H9 (cell line): ENCODE measurements around the gene BRCA1. TPM values are rescaled to one million over a fixed set of nuclear protein-coding genes. Genes with fewer than 3 reads are reported as not detected.

Experiments used
- DNase-seq: peaks from one replicate; pipeline ENCODE4 v3.0.0-alpha.2; 2017
- H2AFZ ChIP-seq: one replicate; pipeline ENCODE4 v1.6.1; 2013; ENCODE audit warnings: mild to moderate bottlenecking, low read length, control low read depth, moderate library complexity
- H2AK5ac ChIP-seq: 2 replicates; pipeline ENCODE4 v1.6.1; 2013; ENCODE audit warnings: low read length, control low read depth, mixed read lengths; ENCODE audit not compliant: insufficient read length
- H2BK120ac ChIP-seq: one replicate; pipeline ENCODE4 v1.6.1; 2013; ENCODE audit warnings: low read depth, mild to moderate bottlenecking, low read length, control low read depth, inconsistent platforms; ENCODE audit not compliant: poor library complexity, severe bottlenecking
- H2BK12ac ChIP-seq: 2 replicates; pipeline ENCODE4 v1.6.1; 2013; ENCODE audit warnings: low read length, control low read depth, mixed read lengths, low read depth; ENCODE audit not compliant: insufficient read length
- H2BK15ac ChIP-seq: 2 replicates; pipeline ENCODE4 v1.6.1; 2013; ENCODE audit warnings: low read depth, low read length, control low read depth
- H2BK20ac ChIP-seq: one replicate; pipeline ENCODE4 v1.6.1; 2013; ENCODE audit warnings: low read depth, mild to moderate bottlenecking, low read length, control low read depth, inconsistent platforms; ENCODE audit not compliant: poor library complexity, severe bottlenecking
- H2BK5ac ChIP-seq: 2 replicates; pipeline ENCODE4 v1.6.1; 2013; ENCODE audit warnings: low read length, control low read depth, mixed read lengths; ENCODE audit not compliant: insufficient read length
- H3K14ac ChIP-seq: 2 replicates; pipeline ENCODE4 v1.6.1; 2013; ENCODE audit warnings: low read length, control low read depth; ENCODE audit not compliant: insufficient read depth
- H3K18ac ChIP-seq: 2 replicates; pipeline ENCODE4 v1.6.1; 2013; ENCODE audit warnings: low read depth, mild to moderate bottlenecking, mixed read lengths, low read length, control low read depth; ENCODE audit not compliant: insufficient read length
- H3K23ac ChIP-seq: 2 replicates; pipeline ENCODE4 v1.6.1; 2013; ENCODE audit warnings: low read length, control low read depth, mixed read lengths, low read depth; ENCODE audit not compliant: insufficient read length
- H3K23me2 ChIP-seq: 2 replicates; pipeline ENCODE4 v1.6.1; 2013; ENCODE audit warnings: low read depth, mild to moderate bottlenecking, mixed read lengths, low read length, control low read depth; ENCODE audit not compliant: insufficient read length, poor library complexity, severe bottlenecking
- H3K27ac ChIP-seq: 2 replicates; pipeline ENCODE4 v1.5.1; 2013; ENCODE audit warnings: low read length, control low read depth, mixed read lengths, low read depth; ENCODE audit not compliant: insufficient read length
- H3K27me3 ChIP-seq: 2 replicates; pipeline ENCODE4 v1.6.1; 2013; ENCODE audit warnings: low read length, control low read depth, inconsistent platforms; ENCODE audit not compliant: insufficient read depth
- H3K4ac ChIP-seq: 2 replicates; pipeline ENCODE4 v1.6.1; 2013; ENCODE audit warnings: low read depth, mild to moderate bottlenecking, control low read depth, inconsistent platforms, low read length, moderate library complexity
- H3K4me1 ChIP-seq: 2 replicates; pipeline ENCODE4 v1.6.1; 2013; ENCODE audit warnings: low read length, control low read depth, inconsistent platforms; ENCODE audit not compliant: insufficient read depth
- H3K4me2 ChIP-seq: 2 replicates; pipeline ENCODE4 v1.6.1; 2013; ENCODE audit warnings: low read length, control low read depth, mixed read lengths; ENCODE audit not compliant: insufficient read length, insufficient read depth
- H3K56ac ChIP-seq: 2 replicates; pipeline ENCODE4 v1.6.1; 2013; ENCODE audit warnings: low read depth, mild to moderate bottlenecking, mixed read lengths, low read length, control low read depth; ENCODE audit not compliant: insufficient read length
- H3K79me1 ChIP-seq: 2 replicates; pipeline ENCODE4 v1.6.1; 2013; ENCODE audit warnings: low read depth, mild to moderate bottlenecking, moderate library complexity, low read length, control low read depth, inconsistent platforms; ENCODE audit not compliant: insufficient read depth, poor library complexity, severe bottlenecking
- H3K79me2 ChIP-seq: 2 replicates; pipeline ENCODE4 v1.6.1; 2013; ENCODE audit warnings: low read length, control low read depth, inconsistent platforms; ENCODE audit not compliant: insufficient read depth
- H3K9ac ChIP-seq: 2 replicates; pipeline ENCODE4 v1.6.1; 2013; ENCODE audit warnings: low read length, control low read depth, mixed read lengths; ENCODE audit not compliant: insufficient read length; ENCODE audit errors: extremely low read depth
- H3K9me3 ChIP-seq: one replicate; pipeline ENCODE4 v1.6.1; 2013; ENCODE audit warnings: low read depth, low read length, inconsistent platforms; ENCODE audit not compliant: control insufficient read depth
- H3T11ph ChIP-seq: one replicate; pipeline ENCODE4 v1.6.1; 2013; ENCODE audit warnings: mild to moderate bottlenecking, low read length, control low read depth, inconsistent platforms
- H4K20me1 ChIP-seq: one replicate; pipeline ENCODE4 v1.6.1; 2013; ENCODE audit not compliant: control insufficient read depth, insufficient read length, insufficient read depth
- H4K5ac ChIP-seq: 2 replicates; pipeline ENCODE4 v1.6.1; 2013; ENCODE audit warnings: low read depth, mild to moderate bottlenecking, mixed read lengths, low read length, control low read depth; ENCODE audit not compliant: insufficient read length
- H4K8ac ChIP-seq: replicated peaks from 2 replicates; pipeline ENCODE4 v1.6.1; 2013; ENCODE audit warnings: low read length, control low read depth, mixed read lengths, low read depth; ENCODE audit not compliant: insufficient read length
- H4K91ac ChIP-seq: 2 replicates; pipeline ENCODE4 v1.6.1; 2013; ENCODE audit warnings: low read depth, mild to moderate bottlenecking, moderate library complexity, mixed read lengths, low read length, control low read depth; ENCODE audit not compliant: insufficient read length
- H3K27ac Mint-ChIP-seq, 3 experiments: 2 replicates in 2 of 3; 3 replicates in 1 of 3; pipeline ENCODE4 v1.8.0; 2020 to 2021; ENCODE audit warnings: mixed read lengths in 3 of 3, mild to moderate bottlenecking in 1 of 3, moderate library complexity in 1 of 3
- H3K27me3 Mint-ChIP-seq: 2 replicates; pipeline ENCODE4 v1.8.0; 2021; ENCODE audit warnings: low read depth, mild to moderate bottlenecking, moderate library complexity, mixed read lengths
- H3K36me3 Mint-ChIP-seq, 3 experiments: 2 replicates in 2 of 3; 3 replicates in 1 of 3; pipeline ENCODE4 v1.8.0; 2020 to 2021; ENCODE audit warnings: low read depth in 3 of 3, mixed read lengths in 3 of 3; ENCODE audit not compliant: insufficient read depth in 1 of 3
- H3K4me1 Mint-ChIP-seq, 2 experiments: 2 replicates each; pipeline ENCODE4 v1.8.0; 2020; ENCODE audit warnings: mixed read lengths in 2 of 2
- H3K4me3 Mint-ChIP-seq, 2 experiments: 2 replicates in 1 of 2; 3 replicates in 1 of 2; pipeline ENCODE4 v1.8.0; 2020 to 2021; ENCODE audit warnings: mild to moderate bottlenecking in 2 of 2, mixed read lengths in 2 of 2, moderate library complexity in 1 of 2
- H3K9me3 Mint-ChIP-seq, 2 experiments: 2 replicates in 1 of 2; 3 replicates in 1 of 2; pipeline ENCODE4 v1.8.0; 2020; ENCODE audit warnings: mild to moderate bottlenecking in 2 of 2, mixed read lengths in 2 of 2, moderate library complexity in 1 of 2
- WGBS: extraction: QIAGEN DNeasy Blood & Tissue Kit; methylation state at CpG from one replicate; pipeline ENCODE4 v1.1.7; 2013; ENCODE audit warnings: missing lambda C conversion rate, low lambda C conversion rate, mixed read lengths; ENCODE audit not compliant: insufficient read length; ENCODE audit errors: extremely low coverage; 5-methylcytosine and 5-hydroxymethylcytosine counted together
- total RNA-seq: library from RNA; stranded (reverse); gene quantifications from 2 replicates; pipeline ENCODE4 v1.2.1, GENCODE V29; 2021
- TF ChIP-seq, protein P1 (sequence below): fragments of 200-600 bp; sonication (generic); conservative IDR thresholded peaks from 3 replicates; pipeline ENCODE4 v1.8.0; 2021; ENCODE audit warnings: antibody characterized with exemption, mild to moderate bottlenecking

Gene BRCA1
- total RNA-seq, 1 experiment from 2014 or later = 32.3 TPM

GRCh38 chr17:43016216-43016615, 108.9 kb downstream of the BRCA1 start:
- no peak overlapping the region for H3K23ac ChIP-seq
- H2BK15ac ChIP-seq = no peak overlapping the region
- H4K8ac ChIP-seq = no peak overlapping the region
- H2BK120ac ChIP-seq = no peak overlapping the region
- peak overlapping the region; percentile 34 to 86 (median 40); a peak in 2 of 7 replicates for H3K27ac Mint-ChIP-seq
- no peak overlapping the region for H3K18ac ChIP-seq
- no peak for DNase-seq
- H3K27ac ChIP-seq = no peak overlapping the region
- no peak overlapping the region for H3K14ac ChIP-seq
- no peaks in the 10 kb centered on the region for H3K79me1 ChIP-seq
- H3T11ph ChIP-seq = no peak overlapping the region
- H3K4me1 ChIP-seq = peaks cover 3% of the 10 kb centered on the region
- no peak overlapping the region for H2AK5ac ChIP-seq
- H3K4me1 Mint-ChIP-seq = peaks cover 32 to 67% of the 10 kb centered on the region in 2 experiments
- no peak overlapping the region; a peak in 1 of 5 replicates for H3K4me3 Mint-ChIP-seq
- no peaks in the 10 kb centered on the region for H3K9me3 ChIP-seq
- H2BK5ac ChIP-seq = no peak overlapping the region
- no peak overlapping the region for H2AFZ ChIP-seq
- no peak overlapping the region for H3K4me2 ChIP-seq
- no peaks in the 10 kb centered on the region for H3K27me3 ChIP-seq
- H3K23me2 ChIP-seq = peaks cover 5% of the 10 kb centered on the region
- H4K20me1 ChIP-seq = no peaks in the 10 kb centered on the region
- no peaks in the 10 kb centered on the region for H3K79me2 ChIP-seq
- TF ChIP-seq, protein P1, sequence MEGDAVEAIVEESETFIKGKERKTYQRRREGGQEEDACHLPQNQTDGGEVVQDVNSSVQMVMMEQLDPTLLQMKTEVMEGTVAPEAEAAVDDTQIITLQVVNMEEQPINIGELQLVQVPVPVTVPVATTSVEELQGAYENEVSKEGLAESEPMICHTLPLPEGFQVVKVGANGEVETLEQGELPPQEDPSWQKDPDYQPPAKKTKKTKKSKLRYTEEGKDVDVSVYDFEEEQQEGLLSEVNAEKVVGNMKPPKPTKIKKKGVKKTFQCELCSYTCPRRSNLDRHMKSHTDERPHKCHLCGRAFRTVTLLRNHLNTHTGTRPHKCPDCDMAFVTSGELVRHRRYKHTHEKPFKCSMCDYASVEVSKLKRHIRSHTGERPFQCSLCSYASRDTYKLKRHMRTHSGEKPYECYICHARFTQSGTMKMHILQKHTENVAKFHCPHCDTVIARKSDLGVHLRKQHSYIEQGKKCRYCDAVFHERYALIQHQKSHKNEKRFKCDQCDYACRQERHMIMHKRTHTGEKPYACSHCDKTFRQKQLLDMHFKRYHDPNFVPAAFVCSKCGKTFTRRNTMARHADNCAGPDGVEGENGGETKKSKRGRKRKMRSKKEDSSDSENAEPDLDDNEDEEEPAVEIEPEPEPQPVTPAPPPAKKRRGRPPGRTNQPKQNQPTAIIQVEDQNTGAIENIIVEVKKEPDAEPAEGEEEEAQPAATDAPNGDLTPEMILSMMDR = no peak
- H3K4ac ChIP-seq = no peak overlapping the region
- WGBS = no CpG with 5 or more reads among the region's 7 CpGs
- H4K5ac ChIP-seq = no peak overlapping the region
- H3K27me3 Mint-ChIP-seq = no peaks in the 10 kb centered on the region
- no peak overlapping the region for H2BK20ac ChIP-seq
- H3K9ac ChIP-seq = no peak overlapping the region
- peaks cover 11 to 47% (median 45%) of the 10 kb centered on the region in 3 experiments; a peak in 6 of 7 replicates for H3K36me3 Mint-ChIP-seq
- H3K56ac ChIP-seq = no peak overlapping the region
- no peak overlapping the region for H2BK12ac ChIP-seq
- H3K9me3 Mint-ChIP-seq = no peaks in the 10 kb centered on the region
- H4K91ac ChIP-seq = no peak overlapping the region
